Tibial nerve (tissue), 4 donors: Measurements from ENCODE around the gene FTH1. TPM values are rescaled to one million over a fixed set of nuclear protein-coding genes. Genes with fewer than 3 reads are reported as not detected.

ENCODE experiments used
- DNase-seq, 2 donors: peaks; one replicate each; pipeline ENCODE4 v3.0.0-alpha.2; 2019; ENCODE audit warnings: low spot score in 2 of 2
- H3K27ac ChIP-seq, 4 donors: fragments of 200-600 bp; sonication (generic) in 3 of 4; one replicate each; pipeline ENCODE4 v1.5.1; 2017 to 2019; ENCODE audit warnings: mild to moderate bottlenecking in 1 of 4
- H3K27me3 ChIP-seq, 2 donors: fragments of 200-600 bp; sonication (generic) in 1 of 2; one replicate each; pipeline versions ENCODE4 v1.5.1 to v1.6.0; 2017 to 2019
- H3K36me3 ChIP-seq, 3 donors: fragments of 200-600 bp; sonication (generic); one replicate each; pipeline ENCODE4 v1.5.1; 2018 to 2019
- H3K4me1 ChIP-seq, 4 donors: fragments of 200-600 bp; sonication (generic) in 3 of 4; one replicate each; pipeline ENCODE4 v1.5.1; 2017 to 2019
- H3K4me3 ChIP-seq, 4 donors: fragments of 200-600 bp; sonication (generic) in 3 of 4; one replicate each; pipeline ENCODE4 v1.5.1; 2017 to 2019; ENCODE audit warnings: mild to moderate bottlenecking in 1 of 4, moderate library complexity in 1 of 4
- H3K9me3 ChIP-seq, 4 donors: fragments of 200-600 bp; sonication (generic) in 3 of 4; one replicate each; pipeline ENCODE4 v1.5.1; 2017 to 2019
- EP300 ChIP-seq, 2 donors: sonication (generic); formaldehyde crosslinking; IDR thresholded peaks; one replicate each; pipeline ENCODE4 v1.6.1; 2017; ENCODE audit warnings: antibody characterized with exemption in 2 of 2, mild to moderate bottlenecking in 1 of 2
- POLR2A ChIP-seq, 2 donors: fragments of 450-650 bp; IDR thresholded peaks; one replicate each; pipeline ENCODE4 v1.6.1; 2017; ENCODE audit warnings: antibody characterized with exemption in 2 of 2, mild to moderate bottlenecking in 2 of 2, moderate library complexity in 2 of 2
- WGBS, 2 donors: methylation state at CpG; one replicate each; pipeline ENCODE4 v1.1.5; 2018; 5-methylcytosine and 5-hydroxymethylcytosine counted together
- small RNA-seq: library from RNA; depleted of rRNA; stranded (forward); fragments of <200 nt; gene quantifications from one replicate; pipeline ENCODE3, GENCODE V24; 2016
- total RNA-seq, 4 donors: library from RNA; depleted of rRNA; stranded (reverse); fragments of >200 nt; gene quantifications; one replicate each; pipeline ENCODE4 v1.1.0, GENCODE V29; 2016
- TF ChIP-seq, protein P1 (sequence below), 5 experiments: fragments of 200-600 bp in 3 of 5; fragments of 450-650 bp in 2 of 5; sonication (generic) in 3 of 5; IDR thresholded peaks; one replicate each; pipeline ENCODE4 v1.5.1; 2016 to 2019; ENCODE audit warnings: antibody characterized with exemption in 5 of 5, mild to moderate bottlenecking in 3 of 5, moderate library complexity in 2 of 5

Gene FTH1
- total RNA-seq, 4 donors from 2014 or later, result 3,872 to 5,003 (median 4,779) TPM

DNA sequence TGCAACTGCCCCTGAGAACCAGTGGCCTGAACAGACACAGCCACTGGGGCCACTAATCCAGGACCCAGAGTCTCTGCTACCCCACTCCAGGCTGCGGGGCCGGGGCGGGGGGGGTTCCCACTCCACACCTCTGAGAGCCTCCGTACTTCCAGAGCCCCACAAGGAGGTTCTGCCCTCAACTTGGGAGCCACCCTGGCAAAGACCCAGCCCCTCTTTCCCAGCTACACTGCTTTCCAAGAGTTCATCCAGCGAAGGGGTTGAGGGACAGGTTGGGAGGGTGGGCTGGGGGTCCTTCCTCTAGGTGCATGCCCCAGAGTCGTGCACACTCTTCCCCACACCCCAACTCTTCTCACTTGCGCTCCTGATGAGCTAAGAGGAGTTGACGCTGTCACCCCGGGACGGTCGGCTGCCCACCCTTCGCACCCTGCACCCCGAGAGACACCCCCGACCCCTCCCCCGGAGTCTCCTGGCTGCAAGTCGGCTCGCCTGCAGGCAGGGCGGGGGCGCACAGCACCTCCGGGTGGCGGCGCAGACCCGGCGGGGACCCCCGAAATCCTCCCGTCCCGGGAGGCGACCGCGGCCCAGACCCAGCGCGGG lies 50.6 kb downstream of the FTH1 start:
- WGBS, 2 donors, result 17 to 18% methylated on average over 10 to 12 of the region's 32 CpGs
- DNase-seq, result no peak
- no peak for TF ChIP-seq EP300 (IDR thresholded peaks at IDR 0.05)
- TF ChIP-seq POLR2A (IDR thresholded peaks at IDR 0.05), result no peak
- TF ChIP-seq, protein P1, sequence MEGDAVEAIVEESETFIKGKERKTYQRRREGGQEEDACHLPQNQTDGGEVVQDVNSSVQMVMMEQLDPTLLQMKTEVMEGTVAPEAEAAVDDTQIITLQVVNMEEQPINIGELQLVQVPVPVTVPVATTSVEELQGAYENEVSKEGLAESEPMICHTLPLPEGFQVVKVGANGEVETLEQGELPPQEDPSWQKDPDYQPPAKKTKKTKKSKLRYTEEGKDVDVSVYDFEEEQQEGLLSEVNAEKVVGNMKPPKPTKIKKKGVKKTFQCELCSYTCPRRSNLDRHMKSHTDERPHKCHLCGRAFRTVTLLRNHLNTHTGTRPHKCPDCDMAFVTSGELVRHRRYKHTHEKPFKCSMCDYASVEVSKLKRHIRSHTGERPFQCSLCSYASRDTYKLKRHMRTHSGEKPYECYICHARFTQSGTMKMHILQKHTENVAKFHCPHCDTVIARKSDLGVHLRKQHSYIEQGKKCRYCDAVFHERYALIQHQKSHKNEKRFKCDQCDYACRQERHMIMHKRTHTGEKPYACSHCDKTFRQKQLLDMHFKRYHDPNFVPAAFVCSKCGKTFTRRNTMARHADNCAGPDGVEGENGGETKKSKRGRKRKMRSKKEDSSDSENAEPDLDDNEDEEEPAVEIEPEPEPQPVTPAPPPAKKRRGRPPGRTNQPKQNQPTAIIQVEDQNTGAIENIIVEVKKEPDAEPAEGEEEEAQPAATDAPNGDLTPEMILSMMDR (IDR thresholded peaks at IDR 0.05), result no peak
- peak overlapping the region; percentile 70 to 95 (median 88) for H3K27ac ChIP-seq
- H3K27me3 ChIP-seq, result no peaks in the 10 kb centered on the region
- no peaks in the 10 kb centered on the region for H3K36me3 ChIP-seq
- H3K9me3 ChIP-seq, result no peaks in the 10 kb centered on the region
- peaks cover 0 to 78% (median 26%) of the 10 kb centered on the region in 4 donors for H3K4me1 ChIP-seq
- peak overlapping the region; percentile 53 to 81 (median 66) for H3K4me3 ChIP-seq

DNA sequence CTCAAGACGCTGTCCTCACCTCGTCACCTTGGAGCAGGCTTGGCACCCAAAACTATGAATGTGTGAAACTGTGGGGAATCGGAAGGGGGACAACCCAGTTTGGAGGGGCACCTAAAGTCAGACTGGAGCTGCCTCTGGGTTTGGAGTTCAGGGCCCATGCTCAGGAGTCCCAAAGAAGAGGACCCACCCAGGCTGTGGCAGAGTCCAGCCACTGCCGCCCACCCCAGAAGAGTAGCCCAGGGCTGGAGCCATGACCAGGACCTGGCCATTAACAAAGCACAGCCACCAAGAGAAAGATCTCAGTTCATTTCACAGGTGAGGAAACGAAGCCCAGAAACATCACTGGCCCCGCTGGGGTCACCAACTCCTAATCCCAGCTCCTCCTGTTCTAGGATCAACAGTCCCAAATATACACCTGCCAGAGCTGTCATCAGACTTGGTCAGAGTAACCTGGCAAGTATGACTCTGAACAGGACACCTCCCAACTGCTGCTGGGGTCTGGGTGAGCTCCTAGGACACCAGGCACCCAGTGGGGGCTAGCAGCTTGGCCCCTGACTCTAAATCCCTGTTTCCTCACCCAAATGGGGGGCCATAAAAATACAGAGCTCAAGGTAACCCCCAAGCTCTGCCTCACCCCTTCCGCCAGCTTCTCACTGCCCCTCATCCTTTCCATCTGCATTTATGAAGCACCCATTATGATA lies 52.8 kb downstream of the FTH1 start:
- peak overlapping the region in 2 of 4 donors; percentile 92 to 95 for H3K27ac ChIP-seq
- H3K27me3 ChIP-seq, result no peaks in the 10 kb centered on the region
- H3K4me1 ChIP-seq, result peaks cover 0 to 81% (median 43%) of the 10 kb centered on the region in 4 donors
- peak overlapping the region in 1 of 4 donors; percentile 72 for H3K4me3 ChIP-seq
- no peak for DNase-seq
- H3K36me3 ChIP-seq, result no peaks in the 10 kb centered on the region
- WGBS, 2 donors, result 80 to 90% methylated on average over 7 of the region's 7 CpGs
- H3K9me3 ChIP-seq, result no peaks in the 10 kb centered on the region
- TF ChIP-seq EP300 (IDR thresholded peaks at IDR 0.05), result no peak
- TF ChIP-seq POLR2A (IDR thresholded peaks at IDR 0.05), result no peak
- TF ChIP-seq, protein P1 (IDR thresholded peaks at IDR 0.05), result no peak

Small RNA genes lying within 50 kb of the gene (small RNA-seq; reads per million reads assigned to genes)
- not detected for gene RNU6-1243P

Other genes with a start within 250 kb of the FTH1 start
- 1 to 10 TPM; 1.0 to 7.5 (median 2.1) TPM for gene MYRF, start 215.0 kb downstream of the FTH1 start, total RNA-seq
- 10 to 100 TPM; 21.9 to 56.7 (median 45.2) TPM for gene TMEM258, start 175.0 kb downstream of the FTH1 start, total RNA-seq
- gene FEN1, start 174.7 kb downstream of the FTH1 start, total RNA-seq, result 10 to 100 TPM in 1 of 4 donors, 1 to 10 TPM in 3; 4.5 to 11.0 (median 4.6) TPM
- 10 to 100 TPM; 33.7 to 61.6 (median 47.0) TPM for gene FADS1, start 150.6 kb downstream of the FTH1 start, total RNA-seq
- gene FADS2, start 139.3 kb downstream of the FTH1 start, total RNA-seq, result 10 to 100 TPM; 17.4 to 59.2 (median 32.7) TPM
- 100 to 1,000 TPM; 135 to 327 (median 205) TPM for gene FADS3, start 76.1 kb downstream of the FTH1 start, total RNA-seq
- gene RAB3IL1, start 50.1 kb downstream of the FTH1 start, total RNA-seq, result 100 to 1,000 TPM in 1 of 4 donors, 10 to 100 TPM in 3; 58.8 to 127 (median 71.1) TPM
- gene BEST1, start 17.3 kb downstream of the FTH1 start, total RNA-seq, result 10 to 100 TPM; 33.2 to 53.2 (median 45.7) TPM
- 10 to 100 TPM in 2 of 4 donors, 1 to 10 TPM in 2; 7.7 to 28.8 (median 13.0) TPM for gene INCENP, start 156.4 kb upstream of the FTH1 start, total RNA-seq
- not detected for gene SCGB1D1, start 222.6 kb upstream of the FTH1 start, total RNA-seq
- gene SCGB2A1, start 241.0 kb upstream of the FTH1 start, total RNA-seq, result not detected